Measurements from ENCODE around the gene CHGA. TPM values are rescaled to one million over a fixed set of nuclear protein-coding genes. Genes with fewer than 3 reads are reported as not detected.

Gene CHGA
- total RNA-seq, 1 donor from 2014 or later, result not detected

GRCh38 chr14:92888896-92889295 is 34.1 kb upstream of the CHGA start:
- Mint-ChIP-seq H3K9me3 (peaks cover 12% of the 10 kb centered on the region), H3K4me3 (no peak overlapping the region), H3K27me3 (ENCODE audit: low read depth) (peaks cover 54% of the 10 kb centered on the region), H3K4me1 (no peaks in the 10 kb centered on the region), H3K27ac (no peak overlapping the region), H3K36me3 (no peaks in the 10 kb centered on the region)
- TF ChIP-seq CTCF (IDR thresholded peaks at IDR 0.05; ENCODE audit: unreplicated experiment), result no peak
- DNase-seq (ENCODE audit: low spot score in 2 of 2, unreplicated experiment in 2 of 2), result no peak

GRCh38 chr14:92890830-92891588 is 31.9 kb upstream of the CHGA start:
- peaks cover 12% of the 10 kb centered on the region for H3K9me3 Mint-ChIP-seq
- no peaks in the 10 kb centered on the region for H3K4me1 Mint-ChIP-seq
- H3K36me3 Mint-ChIP-seq, result no peaks in the 10 kb centered on the region
- DNase-seq (ENCODE audit: low spot score in 2 of 2, unreplicated experiment in 2 of 2), result no peak
- H3K4me3 Mint-ChIP-seq, result no peak overlapping the region
- no peak overlapping the region for H3K27ac Mint-ChIP-seq
- TF ChIP-seq CTCF (IDR thresholded peaks at IDR 0.05; ENCODE audit: unreplicated experiment), result no peak
- H3K27me3 Mint-ChIP-seq (ENCODE audit: low read depth), result peaks cover 55% of the 10 kb centered on the region

GRCh38 chr14:92892589-92892988 is 30.4 kb upstream of the CHGA start:
- Mint-ChIP-seq H3K4me3 (no peak overlapping the region), H3K27me3 (ENCODE audit: low read depth) (peaks cover 50% of the 10 kb centered on the region), H3K9me3 (peaks cover 12% of the 10 kb centered on the region), H3K27ac (no peak overlapping the region), H3K36me3 (no peaks in the 10 kb centered on the region), H3K4me1 (no peaks in the 10 kb centered on the region)
- no peak for TF ChIP-seq CTCF (IDR thresholded peaks at IDR 0.05; ENCODE audit: unreplicated experiment)
- DNase-seq (ENCODE audit: low spot score in 2 of 2, unreplicated experiment in 2 of 2), result no peak

GRCh38 chr14:92895352-92895878 is 27.5 kb upstream of the CHGA start:
- no peak for DNase-seq (ENCODE audit: low spot score in 2 of 2, unreplicated experiment in 2 of 2)
- peaks cover 48% of the 10 kb centered on the region for H3K27me3 Mint-ChIP-seq (ENCODE audit: low read depth)
- no peak for TF ChIP-seq CTCF (IDR thresholded peaks at IDR 0.05; ENCODE audit: unreplicated experiment)
- H3K4me1 Mint-ChIP-seq, result no peaks in the 10 kb centered on the region
- no peaks in the 10 kb centered on the region for H3K36me3 Mint-ChIP-seq
- no peak overlapping the region for H3K27ac Mint-ChIP-seq
- peaks cover 12% of the 10 kb centered on the region for H3K9me3 Mint-ChIP-seq
- no peak overlapping the region for H3K4me3 Mint-ChIP-seq

- Mint-ChIP-seq H3K4me3 (no peak overlapping the region), H3K27me3 (ENCODE audit: low read depth) (peaks cover 68% of the 10 kb centered on the region), H3K9me3 (peaks cover 6% of the 10 kb centered on the region), H3K4me1 (no peaks in the 10 kb centered on the region), H3K27ac (no peak overlapping the region), H3K36me3 (no peaks in the 10 kb centered on the region)
- DNase-seq (ENCODE audit: low spot score in 2 of 2, unreplicated experiment in 2 of 2), result no peak
- no peak for TF ChIP-seq CTCF (IDR thresholded peaks at IDR 0.05; ENCODE audit: unreplicated experiment)
Measured at GRCh38 chr14:92897922-92898565, 24.9 kb upstream of the CHGA start.
